Subcutaneous adipose tissue (tissue), 4 donors: Measurements from ENCODE around the gene ABR. TPM values are rescaled to one million over a fixed set of nuclear protein-coding genes. Genes with fewer than 3 reads are reported as not detected.

Experiments used
- CTCF ChIP-seq: fragments of 450-650 bp; IDR thresholded peaks from one replicate; pipeline ENCODE4 v1.5.1; 2016; ENCODE audit warnings: low read depth, mild to moderate bottlenecking, control low read depth, antibody characterized with exemption, moderate library complexity
- total RNA-seq, 4 donors: library from RNA; depleted of rRNA; stranded (reverse); fragments of >200 nt; gene quantifications; one replicate each; pipeline ENCODE4 v1.1.0, GENCODE V29; 2016

Gene ABR
- total RNA-seq, 4 donors from 2014 or later = 53.8 to 82.8 (median 70.8) TPM

- no peak for TF ChIP-seq CTCF
Measured at GRCh38 chr17:1003633-1003971, 176.2 kb downstream of the ABR start.

- TF ChIP-seq CTCF = no peak
Measured at GRCh38 chr17:1002771-1003555, 176.8 kb downstream of the ABR start.

- TF ChIP-seq CTCF = no peak
Measured at GRCh38 chr17:1002412-1002753, 177.4 kb downstream of the ABR start.

- TF ChIP-seq CTCF = no peak
Measured at GRCh38 chr17:1001640-1002411, 178.0 kb downstream of the ABR start.

- no peak for TF ChIP-seq CTCF
Measured at GRCh38 chr17:1000597-1001461, 179.0 kb downstream of the ABR start.

GRCh38 chr17:998111-998510, 181.7 kb downstream of the ABR start:
- no peak for TF ChIP-seq CTCF
